HG03108 (cell line): ENCODE measurements around the gene FAM135A.
"Not testable (repeated sequence)": the region's sequence is repeated elsewhere in the genome, so short reads cannot be mapped to it uniquely, and the experiment has no call there.

Source experiments
- ATAC-seq: cut with Tn5 transposase; IDR thresholded peaks from one replicate; pipeline ENCODE4 v1.9.1; 2021; ENCODE audit warnings: moderate library complexity; ENCODE audit not compliant: unreplicated experiment

Gene FAM135A

DNA sequence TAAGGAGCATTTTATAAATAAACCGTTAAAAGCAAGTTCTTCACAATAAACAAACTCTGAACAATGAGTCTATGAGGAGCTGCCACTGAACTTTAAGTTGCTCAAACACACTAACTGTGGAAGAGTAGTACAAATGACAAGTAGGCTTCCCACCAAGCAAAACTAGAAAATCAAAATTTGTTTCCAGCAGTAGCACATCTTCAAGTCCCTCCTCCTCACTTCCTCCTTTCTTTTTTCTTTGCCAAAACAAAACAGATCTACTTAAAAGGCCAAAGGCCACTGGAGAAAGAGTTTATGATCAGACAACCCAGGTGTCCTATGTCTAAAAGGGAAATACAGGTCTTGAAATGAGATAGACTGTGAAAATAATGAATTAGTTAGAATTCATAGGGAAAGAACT, 17.1 kb upstream of the FAM135A start:
- ATAC-seq, result no peak

DNA sequence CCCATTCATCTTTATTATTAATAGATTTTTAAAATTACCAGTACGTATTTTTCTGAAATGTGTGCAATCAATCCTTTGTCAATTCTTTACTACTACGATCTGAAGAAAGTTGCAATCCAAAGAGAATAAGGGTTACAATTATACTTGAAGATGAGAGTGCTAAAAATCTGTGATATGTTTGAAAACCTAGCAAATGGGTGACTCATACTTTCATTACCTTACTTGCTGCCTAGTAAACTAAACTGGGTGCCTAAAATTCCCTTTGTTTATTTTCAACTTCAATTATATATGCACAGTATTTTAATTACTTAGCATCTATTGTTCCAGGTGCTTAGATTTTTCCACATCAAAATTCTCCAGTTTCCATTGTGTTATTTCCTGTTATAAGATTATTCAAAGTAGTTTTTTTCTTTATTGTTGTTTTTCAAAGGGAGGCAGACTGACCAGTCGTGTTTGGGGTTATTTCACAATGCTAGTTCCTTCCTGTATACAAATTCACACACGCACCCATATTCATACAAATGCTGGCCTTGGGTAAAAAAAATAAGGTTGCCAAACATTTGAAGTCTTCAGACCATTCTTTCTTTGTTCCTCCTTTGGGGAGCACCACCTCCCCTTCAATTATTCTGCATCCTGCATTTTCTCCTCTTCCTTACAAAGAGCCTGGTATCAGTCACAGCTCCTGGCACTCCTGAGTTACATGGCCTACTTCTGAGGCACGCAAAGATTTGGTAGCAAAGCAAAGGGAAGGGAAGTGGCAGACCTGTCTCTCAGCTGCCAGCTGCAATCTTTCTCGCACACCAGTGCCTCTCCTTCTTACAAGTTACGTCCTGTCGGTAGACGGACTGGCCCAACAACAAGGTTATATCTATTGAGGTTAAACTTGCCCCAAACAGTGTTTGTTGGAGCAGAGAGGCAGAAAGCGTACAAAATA, 16.2 kb upstream of the FAM135A start:
- no peak for ATAC-seq

GRCh38 chr6:70398783-70399728, 14.3 kb upstream of the FAM135A start:
- no peak for ATAC-seq

DNA sequence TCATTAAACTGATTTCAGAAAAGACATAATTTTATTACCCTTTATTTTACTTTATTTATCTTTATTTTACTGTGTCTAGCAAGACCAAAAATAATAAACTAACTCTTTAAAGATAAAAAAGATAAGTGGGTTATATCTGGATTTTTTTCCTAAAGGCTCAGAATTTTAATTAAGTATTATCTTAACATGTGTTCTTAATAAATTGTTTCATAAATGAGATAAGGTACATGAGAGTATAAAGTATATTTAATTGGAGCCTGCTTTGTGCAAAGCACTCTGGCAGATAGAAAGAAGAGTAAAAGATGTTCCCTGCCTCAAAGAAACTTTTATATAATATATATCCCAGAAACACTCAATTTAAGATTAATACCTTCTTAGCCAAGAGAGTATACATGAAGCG, 8.7 kb upstream of the FAM135A start:
- ATAC-seq, result no peak

- ATAC-seq, result no peak
Measured at GRCh38 chr6:70409216-70409615, 4.1 kb upstream of the FAM135A start.

- ATAC-seq, result no peak
Measured at GRCh38 chr6:70411542-70412251, 1.6 kb upstream of the FAM135A start.

GRCh38 chr6:70412252-70413113, 825 bp upstream of the FAM135A start:
- peak; percentile 6 for ATAC-seq

DNA sequence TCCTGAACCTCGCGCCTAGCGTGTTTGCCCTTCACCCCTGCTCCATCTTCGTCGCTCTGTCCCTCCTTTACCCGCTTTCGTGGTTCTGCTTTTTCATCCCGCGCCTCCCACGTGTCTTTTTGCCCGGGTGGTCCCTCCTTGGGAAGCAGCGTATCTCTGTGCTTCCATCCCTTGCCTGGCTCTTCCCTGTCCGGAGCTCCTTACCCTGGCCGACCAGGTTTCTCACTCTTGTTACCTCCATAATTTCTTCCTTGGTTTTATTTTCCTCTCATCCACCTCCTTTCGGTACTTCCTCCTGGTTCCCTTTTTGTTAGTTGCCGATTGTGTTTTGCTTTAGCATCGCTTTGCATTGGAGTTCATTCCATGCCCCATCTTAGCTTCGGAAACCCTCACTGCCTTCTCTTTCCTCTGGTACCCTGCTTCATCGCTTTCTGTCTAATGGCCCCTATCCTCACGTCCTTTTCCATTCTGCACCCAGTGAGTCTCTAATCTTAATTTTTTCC, 735 bp downstream of the FAM135A start:
- no peak for ATAC-seq

- ATAC-seq, result no peak
Measured at GRCh38 chr6:70414813-70415212, 1.5 kb downstream of the FAM135A start.

- ATAC-seq, result no peak
Measured at GRCh38 chr6:70415247-70415646, 1.9 kb downstream of the FAM135A start.

GRCh38 chr6:70415660-70416059, 2.4 kb downstream of the FAM135A start:
- no peak for ATAC-seq

- no peak for ATAC-seq
Measured at GRCh38 chr6:70421509-70421908, 8.2 kb downstream of the FAM135A start.

- no peak for ATAC-seq
Measured at GRCh38 chr6:70423189-70424134, 10.2 kb downstream of the FAM135A start.

DNA sequence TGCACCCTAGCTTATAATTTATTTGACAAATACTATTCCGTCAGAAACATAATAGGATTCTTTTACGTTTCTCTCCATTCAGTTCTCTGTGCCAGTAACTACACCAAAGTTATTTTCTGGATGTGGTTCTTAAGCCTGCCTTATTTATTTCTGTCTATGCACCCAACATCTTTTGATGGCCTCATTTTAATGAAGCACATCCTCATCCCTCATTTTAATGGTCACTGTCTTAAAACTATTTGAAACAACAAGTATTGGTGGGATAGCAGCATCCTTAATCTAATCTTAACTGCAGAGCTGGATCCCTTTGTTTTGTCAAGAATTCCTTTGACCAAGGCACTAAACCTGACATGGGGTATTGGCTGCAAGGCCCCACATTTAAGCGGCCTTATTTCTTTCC, 11.0 kb downstream of the FAM135A start:
- no peak for ATAC-seq

DNA sequence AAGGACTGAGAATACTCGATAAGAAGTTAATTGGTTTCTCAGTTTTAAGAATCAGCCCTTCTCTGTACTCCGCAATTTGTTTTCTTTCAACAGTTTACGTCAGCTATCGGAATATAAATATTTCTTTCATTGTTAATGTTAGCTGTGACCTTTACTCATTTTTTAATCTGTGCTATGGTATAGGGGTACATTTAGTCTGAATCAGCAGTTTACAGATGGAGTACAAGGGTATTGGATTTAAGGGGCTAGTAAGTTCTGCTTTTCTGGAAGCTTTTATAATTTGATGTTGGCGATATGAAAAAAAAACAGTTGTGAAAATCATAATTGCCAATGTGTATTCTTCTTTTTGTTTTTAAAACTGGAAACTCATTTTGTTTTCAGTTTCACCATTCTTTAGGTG, 23.0 kb downstream of the FAM135A start:
- ATAC-seq, result no peak

DNA sequence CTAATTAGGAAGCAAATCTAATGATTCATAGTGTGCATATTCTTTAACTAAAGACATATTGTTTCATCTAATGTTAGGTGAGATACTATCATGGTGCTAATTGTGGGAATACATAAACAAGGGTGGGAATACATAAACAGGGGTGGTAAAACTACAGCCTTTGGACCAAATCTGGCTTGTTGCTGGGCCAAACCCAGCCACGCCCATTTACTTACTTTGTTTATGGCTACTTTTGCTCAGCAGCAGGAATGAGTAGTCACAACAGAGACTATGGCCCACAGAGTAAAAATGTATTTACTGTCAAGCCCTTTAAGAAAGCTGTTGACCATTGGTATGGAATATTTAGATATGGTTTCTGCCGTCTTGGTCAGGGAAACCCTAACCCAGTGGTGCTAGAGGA, 31.7 kb downstream of the FAM135A start:
- no peak for ATAC-seq

GRCh38 chr6:70447343-70448070, 34.2 kb downstream of the FAM135A start:
- ATAC-seq, result not testable (repeated sequence)

- not testable (repeated sequence) for ATAC-seq
Measured at GRCh38 chr6:70453899-70454298, 40.6 kb downstream of the FAM135A start.
